PC-3 (cell line): ENCODE measurements around the gene DPP7. TPM values are rescaled to one million over a fixed set of nuclear protein-coding genes. Genes with fewer than 3 reads are reported as not detected.
A peak's percentile ranks its signal among the peaks of the same experiment; 100 is the strongest.

ENCODE experiments used
- ATAC-seq: fragments of 200-7000 bp; cut with Tn5 transposase; 2 replicates; pipeline ENCODE4 v1.9.1; 2020; ENCODE audit warnings: mild to moderate bottlenecking, moderate library complexity
- BruUV-seq: library from RNA; stranded (reverse); fragments of 400-500 nt; replicated peaks from 2 replicates; lab custom pipeline; 2021; lab: Mats Ljungman, UMichigan
- CTCF ChIA-PET: fragments of 300-600 bp; sonication (Branson Sonifier 250); formaldehyde crosslinking; loops from one replicate; lab custom pipeline; 2022; ENCODE audit warnings: antibody characterized with exemption; lab: Charles Lee
- POLR2A ChIA-PET: fragments of 300-600 bp; sonication (Branson Sonifier 250); formaldehyde crosslinking; loops from one replicate; lab custom pipeline; 2022; ENCODE audit warnings: antibody characterized with exemption; ENCODE audit not compliant: unreplicated experiment; lab: Charles Lee
- DNase-seq: peaks from one replicate; pipeline ENCODE4 v3.0.0-alpha.2; 2015
- H2AFZ ChIP-seq: fragments of 300-600 bp; sonication (generic); 2 replicates; pipeline ENCODE4 v1.6.0; 2016; ENCODE audit warnings: antibody characterized with exemption, low read length
- H3F3A ChIP-seq: fragments of 300-600 bp; sonication (generic); one replicate; pipeline ENCODE4 v1.6.0; 2017; ENCODE audit warnings: antibody characterized with exemption, low read length, control low read depth, mild to moderate bottlenecking; ENCODE audit not compliant: unreplicated experiment
- H3K27ac ChIP-seq: fragments of 300-600 bp; sonication (generic); 2 replicates; pipeline ENCODE4 v1.5.1; 2016; ENCODE audit warnings: mild to moderate bottlenecking, low read length
- H3K27me3 ChIP-seq: fragments of 300-600 bp; sonication (generic); 2 replicates; pipeline ENCODE4 v1.6.1; 2016; ENCODE audit warnings: low read length, mixed read lengths
- H3K36me3 ChIP-seq: fragments of 300-600 bp; sonication (generic); 2 replicates; pipeline ENCODE4 v1.6.1; 2016; ENCODE audit warnings: low read depth, mixed run types, low read length, mixed read lengths
- H3K4me1 ChIP-seq: fragments of 300-600 bp; sonication (generic); 2 replicates; pipeline ENCODE4 v1.5.1; 2016; ENCODE audit warnings: low read length; ENCODE audit not compliant: insufficient read depth
- H3K4me2 ChIP-seq: fragments of 300-600 bp; sonication (generic); 2 replicates; pipeline ENCODE4 v1.6.0; 2016; ENCODE audit warnings: low read length
- H3K4me3 ChIP-seq: fragments of 300-600 bp; sonication (generic); 2 replicates; pipeline ENCODE4 v1.5.1; 2016; ENCODE audit warnings: mild to moderate bottlenecking, low read length, mixed read lengths
- H3K79me2 ChIP-seq: fragments of 300-600 bp; sonication (generic); 2 replicates; pipeline ENCODE4 v1.6.1; 2017; ENCODE audit warnings: low read length, mixed read lengths
- H3K9ac ChIP-seq: fragments of 300-600 bp; sonication (generic); 2 replicates; pipeline ENCODE4 v1.6.0; 2016; ENCODE audit warnings: mild to moderate bottlenecking, low read length
- H3K9me2 ChIP-seq: fragments of 300-600 bp; sonication (generic); replicated peaks from 2 replicates; pipeline ENCODE4 v1.6.1; 2016; ENCODE audit warnings: mixed run types, low read length, mixed read lengths
- H3K9me3 ChIP-seq: fragments of 300-600 bp; sonication (generic); 2 replicates; pipeline ENCODE4 v1.6.1; 2016; ENCODE audit warnings: low read length, mixed read lengths
- H4K20me1 ChIP-seq: fragments of 300-600 bp; sonication (generic); 2 replicates; pipeline ENCODE4 v1.6.1; 2016; ENCODE audit warnings: low read length, mixed read lengths
- CTCF ChIP-seq: fragments of 300-600 bp; sonication (generic); conservative IDR thresholded peaks from 2 replicates; pipeline ENCODE4 v1.5.1; 2017; ENCODE audit warnings: antibody characterized with exemption, low read depth, mild to moderate bottlenecking, low read length
- EZH2 ChIP-seq: fragments of 300-600 bp; sonication (generic); IDR thresholded peaks from one replicate; pipeline ENCODE4 v1.6.1; 2017; ENCODE audit warnings: antibody characterized with exemption, mild to moderate bottlenecking, low read length; ENCODE audit not compliant: unreplicated experiment
- EZH2phosphoT487 ChIP-seq: fragments of 300-600 bp; sonication (generic); IDR thresholded peaks from 2 replicates; pipeline ENCODE4 v1.6.1; 2018; ENCODE audit warnings: mild to moderate bottlenecking, antibody characterized with exemption, low read length, borderline replicate concordance
- intact Hi-C: fragments of 100-400 bp; cut with micrococcal nuclease; formaldehyde crosslinking; loops from 2 replicates; pipeline ENCODE4 v1.9.0; 2023
- total RNA-seq: library from RNA; depleted of rRNA; stranded (reverse); fragments of >200 nt; gene quantifications from 2 replicates; pipeline ENCODE4 v1.2.3, GENCODE V29; 2014

The DPP7 gene
- total RNA-seq, 1 experiment from 2014 or later = 103 TPM

- H3K9ac ChIP-seq = peak overlapping the region; percentile 96
- H4K20me1 ChIP-seq = no peaks in the 10 kb centered on the region
- no TSS peak for BruUV-seq
- DNase-seq (no peak), ATAC-seq (peak; percentile 13)
- no peaks in the 10 kb centered on the region for H3F3A ChIP-seq
- H2AFZ ChIP-seq = peak overlapping the region; percentile 84
- TF ChIP-seq CTCF (no peak), EZH2phosphoT487 (no peak), EZH2 (no peak)
- H3K79me2 ChIP-seq = peaks cover 38% of the 10 kb centered on the region
- no peaks in the 10 kb centered on the region for H3K9me3 ChIP-seq
- H3K4me3 ChIP-seq = peak overlapping the region; percentile 83
- peak overlapping the region; percentile 100 for H3K4me2 ChIP-seq
- intact Hi-C loops = no loop called here
- CTCF ChIA-PET = interaction anchor here (1.0 kb wide), 1 partner anchor 22 kb away, joined by 6 read pairs; no protein-coding TSS in a partner anchor
- peaks cover 10% of the 10 kb centered on the region; the same call in 1 of the 2 replicates for H3K4me1 ChIP-seq
- H3K36me3 ChIP-seq = no peaks in the 10 kb centered on the region
- POLR2A ChIA-PET = no interaction called here
- H3K27ac ChIP-seq = peak overlapping the region; percentile 37
- H3K9me2 ChIP-seq = no peaks in the 10 kb centered on the region
- H3K27me3 ChIP-seq = no peaks in the 10 kb centered on the region
Measured at GRCh38 chr9:137128862-137129455, 14.4 kb upstream of the DPP7 start.

GRCh38 chr9:137128158-137128861 lies 13.8 kb upstream of the DPP7 start:
- Histone ChIP-seq H3K4me2 (peak overlapping the region; percentile 100), H4K20me1 (no peaks in the 10 kb centered on the region), H3K4me3 (peak overlapping the region; percentile 83), H3K9me3 (no peaks in the 10 kb centered on the region), H3K9me2 (no peaks in the 10 kb centered on the region), H3K36me3 (no peaks in the 10 kb centered on the region), H3K27me3 (no peaks in the 10 kb centered on the region), H3K9ac (peak overlapping the region; percentile 96), H3K27ac (no peak overlapping the region; the same call in 1 of the 2 replicates), H2AFZ (0 out of 2 replicates have a peak overlapping the region, but pooled peaks have one; percentile 84), H3K79me2 (peaks cover 38% of the 10 kb centered on the region), H3K4me1 (peaks cover 10% of the 10 kb centered on the region; the same call in 1 of the 2 replicates), H3F3A (no peaks in the 10 kb centered on the region)
- DNase-seq (no peak), ATAC-seq (no peak)
- BruUV-seq = TSS peak; percentile 59
- TF ChIP-seq EZH2phosphoT487 = no peak
- no peak for TF ChIP-seq CTCF
- no peak for TF ChIP-seq EZH2
- intact Hi-C loops = no loop called here
- ChIA-PET POLR2A (no interaction called here), CTCF (interaction anchor here (0.6 kb wide), 2 partner anchors 102 to 396 kb away, joined by 3 to 5 read pairs; no protein-coding TSS in a partner anchor)
